Brain pericyte (primary cell): ENCODE measurements around the gene PLEKHB2.
"Not testable (repeated sequence)": the region's sequence is repeated elsewhere in the genome, so short reads cannot be mapped to it uniquely, and the experiment has no call there.

ENCODE experiments used
- DNase-seq: peaks from one replicate; pipeline ENCODE4 v3.0.0-alpha.2; 2012; ENCODE audit warnings: low read depth, low spot score

The PLEKHB2 gene

GRCh38 chr2:131093696-131094462 is 11.3 kb upstream of the PLEKHB2 start:
- no peak for DNase-seq

- DNase-seq = no peak
These were observed 10.5 kb upstream of the PLEKHB2 start for GRCh38 chr2:131094463-131095281.

GRCh38 chr2:131103165-131103564 is 2.0 kb upstream of the PLEKHB2 start:
- no peak for DNase-seq

GRCh38 chr2:131104487-131105155 is 515 bp upstream of the PLEKHB2 start:
- no peak for DNase-seq

GRCh38 chr2:131105950-131106801 is 1.0 kb downstream of the PLEKHB2 start:
- no peak for DNase-seq

- no peak for DNase-seq
These were observed 7.4 kb downstream of the PLEKHB2 start for GRCh38 chr2:131112529-131112928.

GRCh38 chr2:131113566-131114227 is 8.6 kb downstream of the PLEKHB2 start:
- DNase-seq = no peak

- not testable (repeated sequence) for DNase-seq
These were observed 9.8 kb downstream of the PLEKHB2 start for GRCh38 chr2:131114950-131115349.

GRCh38 chr2:131115752-131116151 is 10.6 kb downstream of the PLEKHB2 start:
- no peak for DNase-seq

- DNase-seq = no peak
These were observed 15.7 kb downstream of the PLEKHB2 start for GRCh38 chr2:131120815-131121317.

- no peak for DNase-seq
These were observed 16.3 kb downstream of the PLEKHB2 start for GRCh38 chr2:131121464-131121863.

- no peak for DNase-seq
These were observed 17.4 kb downstream of the PLEKHB2 start for GRCh38 chr2:131122496-131122895.

GRCh38 chr2:131123192-131123591 is 18.1 kb downstream of the PLEKHB2 start:
- DNase-seq = no peak

GRCh38 chr2:131125195-131125757 is 20.1 kb downstream of the PLEKHB2 start:
- no peak for DNase-seq

- DNase-seq = no peak
These were observed 21.3 kb downstream of the PLEKHB2 start for GRCh38 chr2:131126436-131126835.

- no peak for DNase-seq
These were observed 21.9 kb downstream of the PLEKHB2 start for GRCh38 chr2:131127076-131127475.

- DNase-seq = no peak
These were observed 22.8 kb downstream of the PLEKHB2 start for GRCh38 chr2:131127981-131128380.

GRCh38 chr2:131130298-131130596 is 25.1 kb downstream of the PLEKHB2 start:
- no peak for DNase-seq

GRCh38 chr2:131132729-131133128 is 27.6 kb downstream of the PLEKHB2 start:
- DNase-seq = no peak

GRCh38 chr2:131140581-131140980 is 35.4 kb downstream of the PLEKHB2 start:
- DNase-seq = no peak

- DNase-seq = no peak
These were observed 37.7 kb downstream of the PLEKHB2 start for GRCh38 chr2:131142849-131143248.
